ENCODE measurements around the gene CDK14.

DNA sequence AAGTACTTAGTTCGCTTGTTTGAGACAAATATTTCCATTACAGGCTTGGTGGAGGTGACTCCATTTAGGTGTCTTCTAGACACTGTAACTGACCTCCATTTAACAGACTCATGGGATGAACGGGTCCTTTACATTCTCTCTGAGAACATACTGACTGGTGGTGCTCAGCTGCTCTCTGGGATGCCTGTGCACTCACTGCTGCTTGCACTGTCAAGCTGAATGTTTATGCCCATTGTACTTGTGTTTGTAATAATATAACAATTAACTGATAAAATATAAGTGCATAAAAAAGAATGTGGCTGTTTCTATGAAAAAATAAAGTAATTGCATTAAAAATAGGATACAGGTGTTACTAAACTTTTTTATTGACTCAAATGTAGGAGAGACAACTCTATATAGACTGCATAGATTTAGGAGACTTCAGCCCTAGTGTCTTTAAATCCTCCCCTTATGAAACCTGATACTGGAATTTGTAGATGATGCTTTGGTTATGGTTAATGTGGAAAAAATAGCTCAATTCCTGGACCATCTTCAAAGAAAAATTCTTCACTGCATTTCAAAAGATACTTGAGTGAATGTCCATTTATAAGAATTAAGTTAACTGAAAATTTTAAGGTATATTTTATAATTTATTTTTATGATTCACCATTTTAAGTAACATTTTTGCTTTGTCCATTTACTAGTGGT, 85.4 kb downstream of the CDK14 start:
- TF ChIP-seq, protein P1, sequence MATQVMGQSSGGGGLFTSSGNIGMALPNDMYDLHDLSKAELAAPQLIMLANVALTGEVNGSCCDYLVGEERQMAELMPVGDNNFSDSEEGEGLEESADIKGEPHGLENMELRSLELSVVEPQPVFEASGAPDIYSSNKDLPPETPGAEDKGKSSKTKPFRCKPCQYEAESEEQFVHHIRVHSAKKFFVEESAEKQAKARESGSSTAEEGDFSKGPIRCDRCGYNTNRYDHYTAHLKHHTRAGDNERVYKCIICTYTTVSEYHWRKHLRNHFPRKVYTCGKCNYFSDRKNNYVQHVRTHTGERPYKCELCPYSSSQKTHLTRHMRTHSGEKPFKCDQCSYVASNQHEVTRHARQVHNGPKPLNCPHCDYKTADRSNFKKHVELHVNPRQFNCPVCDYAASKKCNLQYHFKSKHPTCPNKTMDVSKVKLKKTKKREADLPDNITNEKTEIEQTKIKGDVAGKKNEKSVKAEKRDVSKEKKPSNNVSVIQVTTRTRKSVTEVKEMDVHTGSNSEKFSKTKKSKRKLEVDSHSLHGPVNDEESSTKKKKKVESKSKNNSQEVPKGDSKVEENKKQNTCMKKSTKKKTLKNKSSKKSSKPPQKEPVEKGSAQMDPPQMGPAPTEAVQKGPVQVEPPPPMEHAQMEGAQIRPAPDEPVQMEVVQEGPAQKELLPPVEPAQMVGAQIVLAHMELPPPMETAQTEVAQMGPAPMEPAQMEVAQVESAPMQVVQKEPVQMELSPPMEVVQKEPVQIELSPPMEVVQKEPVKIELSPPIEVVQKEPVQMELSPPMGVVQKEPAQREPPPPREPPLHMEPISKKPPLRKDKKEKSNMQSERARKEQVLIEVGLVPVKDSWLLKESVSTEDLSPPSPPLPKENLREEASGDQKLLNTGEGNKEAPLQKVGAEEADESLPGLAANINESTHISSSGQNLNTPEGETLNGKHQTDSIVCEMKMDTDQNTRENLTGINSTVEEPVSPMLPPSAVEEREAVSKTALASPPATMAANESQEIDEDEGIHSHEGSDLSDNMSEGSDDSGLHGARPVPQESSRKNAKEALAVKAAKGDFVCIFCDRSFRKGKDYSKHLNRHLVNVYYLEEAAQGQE (IDR thresholded peaks at IDR 0.05; ENCODE audit: low read depth): no peak
- TF ChIP-seq RAD21 (IDR thresholded peaks at IDR 0.05; ENCODE audit: low read depth) (no peak), YY1 (IDR thresholded peaks at IDR 0.05; ENCODE audit: low read depth) (no peak), TCF12 (IDR thresholded peaks at IDR 0.05; ENCODE audit: low read depth) (no peak), FOXM1 (IDR thresholded peaks at IDR 0.05; ENCODE audit: borderline replicate concordance, low read depth) (no peak), CREB1 (IDR thresholded peaks at IDR 0.05; ENCODE audit: low read depth) (no peak), MAX (IDR thresholded peaks at IDR 0.05) (no peak), ZBTB7A (IDR thresholded peaks at IDR 0.05; ENCODE audit: low read depth) (no peak), EGR1 (IDR thresholded peaks at IDR 0.05) (no peak)
